Thoracic aorta (tissue), 2 donors: Measurements from ENCODE around the gene ATP6V0D1. TPM values are rescaled to one million over a fixed set of nuclear protein-coding genes. Genes with fewer than 3 reads are reported as not detected.

ENCODE experiments used
- ATAC-seq: fragments of 150-250 bp; one replicate; pipeline ENCODE4 v1.8.0; 2017; ENCODE audit warnings: low read depth; ENCODE audit not compliant: insufficient number of reproducible peaks, low FRiP score
- DNase-seq: peaks from one replicate; pipeline ENCODE4 v3.0.0-alpha.2; 2020; ENCODE audit warnings: low spot score
- H3K27ac ChIP-seq, 2 donors: fragments of 200-600 bp; sonication (generic); 1 replicate in 1 of 2; 2 replicates in 1 of 2; pipeline ENCODE4 v1.5.1; 2016; ENCODE audit warnings: mild to moderate bottlenecking in 2 of 2, moderate library complexity in 2 of 2
- H3K27me3 ChIP-seq: fragments of 200-600 bp; sonication (generic); replicated peaks from 2 replicates; pipeline ENCODE4 v1.6.0; 2016; ENCODE audit warnings: mild to moderate bottlenecking; ENCODE audit not compliant: insufficient read depth
- H3K36me3 ChIP-seq: fragments of 200-600 bp; sonication (generic); one replicate; pipeline ENCODE4 v1.5.1; 2016
- H3K4me1 ChIP-seq, 2 donors: fragments of 200-600 bp; sonication (generic); 1 replicate in 1 of 2; 2 replicates in 1 of 2; pipeline versions ENCODE4 v1.5.1 to v1.6.0; 2016; ENCODE audit warnings: low read depth in 2 of 2, mild to moderate bottlenecking in 1 of 2; ENCODE audit not compliant: control insufficient read depth in 1 of 2
- H3K4me3 ChIP-seq: fragments of 200-600 bp; sonication (generic); 2 replicates; pipeline ENCODE4 v1.5.1; 2016; ENCODE audit warnings: mild to moderate bottlenecking
- H3K9me3 ChIP-seq: fragments of 200-600 bp; sonication (generic); 2 replicates; pipeline ENCODE4 v1.5.1; 2016
- total RNA-seq, 2 donors: library from RNA; depleted of rRNA; stranded (reverse); fragments of >200 nt; gene quantifications; one replicate each; pipeline versions ENCODE4 v1.1.0 to v1.2.3, GENCODE V29; 2016
- TF ChIP-seq, protein P1 (sequence below): fragments of 200-600 bp; sonication (generic); IDR thresholded peaks from one replicate; pipeline ENCODE4 v1.5.1; 2019; ENCODE audit warnings: antibody characterized with exemption

ATP6V0D1 gene
- total RNA-seq, 2 donors from 2014 or later, result 68.6 to 72.7 TPM

DNA sequence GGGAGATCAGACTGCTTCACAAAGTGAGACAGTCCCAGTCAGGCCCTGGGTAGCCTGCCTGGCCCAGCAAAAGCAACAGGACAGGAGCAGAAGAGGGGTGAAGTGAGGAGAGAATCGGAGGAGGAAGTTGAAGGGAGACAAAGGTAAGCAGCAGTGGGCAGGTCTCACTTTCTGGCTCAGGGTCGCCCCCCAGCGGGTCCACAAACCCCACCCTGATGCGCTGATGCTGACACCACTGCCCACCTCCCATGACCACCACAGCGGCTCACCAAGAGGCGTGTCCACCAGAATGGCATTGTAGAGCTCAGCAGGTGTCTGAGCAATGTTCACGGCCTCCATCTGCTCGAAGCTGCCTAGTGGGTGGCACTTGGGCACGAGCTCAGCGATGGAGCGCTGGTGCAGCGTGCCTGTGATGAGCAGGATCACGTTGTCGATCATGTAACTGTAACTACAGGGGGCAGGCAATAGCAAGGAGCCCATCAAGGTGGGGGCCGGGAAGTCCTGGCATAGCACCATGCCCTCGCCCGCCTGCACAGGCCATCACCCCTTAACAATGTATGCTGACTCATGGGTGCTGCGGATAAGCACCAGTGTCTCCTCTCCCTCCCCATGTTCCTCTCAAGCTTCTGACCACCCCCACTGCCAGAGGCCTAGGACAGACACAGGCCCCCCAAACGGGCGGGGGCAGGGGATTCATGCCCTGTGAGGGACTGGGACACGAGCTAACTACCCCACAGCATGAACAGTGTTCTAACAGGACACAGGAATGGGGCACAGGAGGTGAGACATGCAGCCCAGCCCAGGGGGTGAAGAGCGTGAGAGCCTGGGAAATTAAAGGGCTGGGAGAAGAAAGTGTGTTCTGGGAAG, 36.5 kb downstream of the ATP6V0D1 start:
- Histone ChIP-seq H3K4me1 (peaks cover 0 to 41% of the 10 kb centered on the region in 2 donors), H3K27me3 (no peaks in the 10 kb centered on the region), H3K27ac (no peak overlapping the region), H3K9me3 (no peaks in the 10 kb centered on the region), H3K4me3 (no peak overlapping the region), H3K36me3 (peaks cover 19% of the 10 kb centered on the region)
- no peak for DNase-seq
- no peak for ATAC-seq
- TF ChIP-seq, protein P1, sequence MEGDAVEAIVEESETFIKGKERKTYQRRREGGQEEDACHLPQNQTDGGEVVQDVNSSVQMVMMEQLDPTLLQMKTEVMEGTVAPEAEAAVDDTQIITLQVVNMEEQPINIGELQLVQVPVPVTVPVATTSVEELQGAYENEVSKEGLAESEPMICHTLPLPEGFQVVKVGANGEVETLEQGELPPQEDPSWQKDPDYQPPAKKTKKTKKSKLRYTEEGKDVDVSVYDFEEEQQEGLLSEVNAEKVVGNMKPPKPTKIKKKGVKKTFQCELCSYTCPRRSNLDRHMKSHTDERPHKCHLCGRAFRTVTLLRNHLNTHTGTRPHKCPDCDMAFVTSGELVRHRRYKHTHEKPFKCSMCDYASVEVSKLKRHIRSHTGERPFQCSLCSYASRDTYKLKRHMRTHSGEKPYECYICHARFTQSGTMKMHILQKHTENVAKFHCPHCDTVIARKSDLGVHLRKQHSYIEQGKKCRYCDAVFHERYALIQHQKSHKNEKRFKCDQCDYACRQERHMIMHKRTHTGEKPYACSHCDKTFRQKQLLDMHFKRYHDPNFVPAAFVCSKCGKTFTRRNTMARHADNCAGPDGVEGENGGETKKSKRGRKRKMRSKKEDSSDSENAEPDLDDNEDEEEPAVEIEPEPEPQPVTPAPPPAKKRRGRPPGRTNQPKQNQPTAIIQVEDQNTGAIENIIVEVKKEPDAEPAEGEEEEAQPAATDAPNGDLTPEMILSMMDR, result no peak

DNA sequence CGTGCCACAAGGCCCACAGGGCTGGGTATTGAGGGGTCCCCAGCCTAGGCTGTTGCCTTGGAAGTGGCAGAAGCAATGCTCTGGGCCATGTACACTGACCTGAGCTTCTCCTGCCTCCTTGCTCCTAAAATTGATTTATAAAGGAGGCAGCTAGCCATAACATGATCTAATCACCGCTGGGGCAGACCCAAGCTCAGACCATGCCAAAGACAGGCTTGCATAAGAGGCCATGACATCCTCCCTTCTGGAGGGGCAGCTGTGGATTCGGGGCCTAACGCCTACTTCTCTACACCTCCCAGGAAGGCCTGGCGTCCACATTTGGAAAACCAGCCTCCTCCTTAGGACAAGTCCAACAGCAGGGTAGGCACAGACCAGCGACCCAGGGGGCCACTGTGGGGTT, 37.7 kb downstream of the ATP6V0D1 start:
- ATAC-seq (no peak), DNase-seq (no peak)
- no peak overlapping the region for H3K4me3 ChIP-seq
- no peaks in the 10 kb centered on the region for H3K9me3 ChIP-seq
- peaks cover 29% of the 10 kb centered on the region for H3K36me3 ChIP-seq
- peaks cover 0 to 36% of the 10 kb centered on the region in 2 donors for H3K4me1 ChIP-seq
- no peak overlapping the region for H3K27ac ChIP-seq
- TF ChIP-seq, protein P1, result no peak
- no peaks in the 10 kb centered on the region for H3K27me3 ChIP-seq

DNA sequence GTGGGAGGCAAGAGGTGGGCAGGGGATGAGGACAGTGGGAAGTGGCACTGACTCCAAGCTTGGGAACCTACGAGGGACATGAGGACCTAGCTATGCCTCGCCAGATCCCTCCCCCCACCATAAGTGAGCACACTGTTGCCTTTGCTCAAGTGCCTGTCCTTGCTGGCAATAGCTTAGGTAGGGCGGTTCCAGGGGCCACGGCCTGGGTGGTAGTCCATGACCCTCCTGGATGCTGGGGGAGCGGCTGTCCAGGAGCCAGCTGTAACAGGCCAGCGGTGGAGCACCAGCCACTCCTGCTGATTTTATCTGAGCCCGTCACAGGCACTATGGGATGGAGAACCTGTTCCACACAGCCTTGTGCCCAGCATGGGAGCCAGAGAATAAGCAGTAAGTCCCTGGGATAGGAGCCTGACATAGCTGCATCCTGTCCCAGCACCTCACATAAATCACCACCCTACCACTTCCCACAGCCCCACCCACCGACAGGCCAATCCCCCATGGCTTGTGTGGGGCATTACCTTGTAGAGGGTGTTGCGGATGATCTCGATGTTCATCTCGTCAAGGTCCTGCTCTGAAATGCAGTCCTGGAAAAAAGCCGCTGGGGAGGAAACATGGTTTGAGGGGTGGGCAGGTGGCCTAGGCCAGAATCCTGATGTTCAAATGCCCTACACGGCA, 38.2 kb downstream of the ATP6V0D1 start:
- peaks cover 0 to 36% of the 10 kb centered on the region in 2 donors for H3K4me1 ChIP-seq
- H3K27me3 ChIP-seq, result no peaks in the 10 kb centered on the region
- TF ChIP-seq, protein P1, result no peak
- no peak for DNase-seq
- ATAC-seq, result no peak
- H3K9me3 ChIP-seq, result no peaks in the 10 kb centered on the region
- H3K36me3 ChIP-seq, result peaks cover 34% of the 10 kb centered on the region
- no peak overlapping the region for H3K27ac ChIP-seq
- no peak overlapping the region for H3K4me3 ChIP-seq

DNA sequence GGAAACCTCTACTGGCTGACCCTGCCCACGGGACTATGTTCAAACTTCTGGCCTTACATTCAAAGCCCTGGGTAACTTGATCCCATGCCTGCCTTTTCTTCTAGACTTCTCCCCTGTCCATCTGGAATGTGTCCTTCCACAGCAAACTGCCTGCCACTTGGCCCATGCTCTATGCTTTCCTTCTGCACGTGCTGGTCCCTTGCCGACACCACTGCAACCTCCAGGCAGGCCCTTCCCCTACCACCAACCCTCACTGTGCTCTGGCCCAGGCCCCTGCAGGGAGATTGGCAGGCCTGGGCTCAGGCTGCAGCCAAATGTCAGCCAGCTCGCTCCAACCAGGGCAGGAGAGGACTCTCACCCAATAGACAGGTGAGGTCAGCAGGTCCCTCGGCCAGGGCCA, 39.0 kb downstream of the ATP6V0D1 start:
- ATAC-seq (no peak), DNase-seq (no peak)
- Histone ChIP-seq H3K27me3 (no peaks in the 10 kb centered on the region), H3K4me1 (peaks cover 0 to 36% of the 10 kb centered on the region in 2 donors), H3K9me3 (no peaks in the 10 kb centered on the region), H3K4me3 (no peak overlapping the region), H3K27ac (no peak overlapping the region), H3K36me3 (peaks cover 41% of the 10 kb centered on the region)
- TF ChIP-seq, protein P1, result no peak

DNA sequence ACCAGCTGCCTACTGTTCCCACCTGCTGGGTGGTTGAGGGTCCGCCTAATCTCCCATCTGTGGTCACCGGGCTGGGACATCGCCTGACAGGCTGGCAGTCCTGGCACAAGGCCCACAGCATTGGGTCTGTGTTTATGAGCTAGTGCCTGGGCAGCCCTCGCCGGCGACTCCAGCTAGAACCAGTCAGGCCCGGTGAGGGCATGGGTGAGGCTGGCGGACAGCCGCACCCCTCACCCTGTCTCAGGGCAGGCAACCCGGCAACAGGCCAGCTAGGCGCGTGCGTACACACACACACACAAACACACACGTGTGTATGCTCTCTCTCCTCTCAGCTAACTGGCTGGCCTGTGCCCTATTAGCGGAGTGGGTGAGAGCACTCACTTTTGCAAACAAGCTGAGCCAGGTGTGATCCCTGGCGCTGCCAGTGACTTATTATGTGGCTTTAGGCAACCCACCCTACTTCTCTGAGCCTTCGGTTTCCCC, 39.6 kb downstream of the ATP6V0D1 start:
- TF ChIP-seq, protein P1, result no peak
- DNase-seq (no peak), ATAC-seq (no peak)
- Histone ChIP-seq H3K4me1 (peaks cover 0 to 34% of the 10 kb centered on the region in 2 donors), H3K36me3 (peaks cover 41% of the 10 kb centered on the region), H3K9me3 (no peaks in the 10 kb centered on the region), H3K27ac (no peak overlapping the region), H3K4me3 (no peak overlapping the region), H3K27me3 (no peaks in the 10 kb centered on the region)
